ENCODE data around the gene P2RX5. TPM values are rescaled to one million over a fixed set of nuclear protein-coding genes. Genes with fewer than 3 reads are reported as not detected.

Gene P2RX5
- total RNA-seq, 1 experiment from 2014 or later, result 8.8 TPM

DNA sequence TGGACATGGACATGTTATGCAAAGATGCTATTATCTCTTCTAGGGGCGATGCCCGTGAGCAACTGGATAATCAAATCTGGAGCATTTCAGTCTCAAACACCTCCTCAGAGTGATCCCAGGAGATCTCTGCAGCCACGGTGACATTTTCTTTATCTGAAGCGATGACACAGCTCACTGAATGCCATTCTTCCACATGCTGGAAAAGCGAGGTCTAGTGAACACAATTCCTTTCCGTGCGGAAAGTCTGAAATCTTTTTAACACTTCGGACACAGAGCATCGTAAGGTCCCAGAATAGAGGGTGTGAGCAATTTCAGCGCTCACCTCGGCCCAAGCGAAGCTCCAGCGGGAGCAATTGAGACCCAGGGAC, 27.2 kb upstream of the P2RX5 start:
- CTCF ChIA-PET, result interaction anchor here (0.6 to 3.1 kb wide), 16 partner anchors 11 to 745 kb away, joined by 3 to 40 read pairs (median 4); partner anchors contain the start of gene P2RX5
- TF ChIP-seq, protein P1, sequence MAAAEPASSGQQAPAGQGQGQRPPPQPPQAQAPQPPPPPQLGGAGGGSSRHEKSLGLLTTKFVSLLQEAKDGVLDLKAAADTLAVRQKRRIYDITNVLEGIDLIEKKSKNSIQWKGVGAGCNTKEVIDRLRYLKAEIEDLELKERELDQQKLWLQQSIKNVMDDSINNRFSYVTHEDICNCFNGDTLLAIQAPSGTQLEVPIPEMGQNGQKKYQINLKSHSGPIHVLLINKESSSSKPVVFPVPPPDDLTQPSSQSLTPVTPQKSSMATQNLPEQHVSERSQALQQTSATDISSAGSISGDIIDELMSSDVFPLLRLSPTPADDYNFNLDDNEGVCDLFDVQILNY (CRISPR knock-in tag; IDR thresholded peaks at IDR 0.05), result no peak
- TF ChIP-seq ZNF121 (CRISPR knock-in tag; IDR thresholded peaks at IDR 0.05) (no peak), ZNF671 (CRISPR knock-in tag; IDR thresholded peaks at IDR 0.05) (no peak), GTF2I (CRISPR knock-in tag; conservative IDR thresholded peaks at IDR 0.05) (no peak), SMAD4 (CRISPR knock-in tag; IDR thresholded peaks at IDR 0.05) (no peak), JUN (CRISPR knock-in tag; IDR thresholded peaks at IDR 0.05) (no peak), JAZF1 (CRISPR knock-in tag; IDR thresholded peaks at IDR 0.05) (no peak), NR2C2 (CRISPR knock-in tag; IDR thresholded peaks at IDR 0.05) (no peak), ATF1 (CRISPR knock-in tag; IDR thresholded peaks at IDR 0.05) (no peak), OVOL2 (CRISPR knock-in tag; IDR thresholded peaks at IDR 0.05; ENCODE audit: borderline replicate concordance) (no peak), NR3C1 (CRISPR knock-in tag; conservative IDR thresholded peaks at IDR 0.05; ENCODE audit: low read depth) (no peak)
- TF ChIP-seq, protein P2, sequence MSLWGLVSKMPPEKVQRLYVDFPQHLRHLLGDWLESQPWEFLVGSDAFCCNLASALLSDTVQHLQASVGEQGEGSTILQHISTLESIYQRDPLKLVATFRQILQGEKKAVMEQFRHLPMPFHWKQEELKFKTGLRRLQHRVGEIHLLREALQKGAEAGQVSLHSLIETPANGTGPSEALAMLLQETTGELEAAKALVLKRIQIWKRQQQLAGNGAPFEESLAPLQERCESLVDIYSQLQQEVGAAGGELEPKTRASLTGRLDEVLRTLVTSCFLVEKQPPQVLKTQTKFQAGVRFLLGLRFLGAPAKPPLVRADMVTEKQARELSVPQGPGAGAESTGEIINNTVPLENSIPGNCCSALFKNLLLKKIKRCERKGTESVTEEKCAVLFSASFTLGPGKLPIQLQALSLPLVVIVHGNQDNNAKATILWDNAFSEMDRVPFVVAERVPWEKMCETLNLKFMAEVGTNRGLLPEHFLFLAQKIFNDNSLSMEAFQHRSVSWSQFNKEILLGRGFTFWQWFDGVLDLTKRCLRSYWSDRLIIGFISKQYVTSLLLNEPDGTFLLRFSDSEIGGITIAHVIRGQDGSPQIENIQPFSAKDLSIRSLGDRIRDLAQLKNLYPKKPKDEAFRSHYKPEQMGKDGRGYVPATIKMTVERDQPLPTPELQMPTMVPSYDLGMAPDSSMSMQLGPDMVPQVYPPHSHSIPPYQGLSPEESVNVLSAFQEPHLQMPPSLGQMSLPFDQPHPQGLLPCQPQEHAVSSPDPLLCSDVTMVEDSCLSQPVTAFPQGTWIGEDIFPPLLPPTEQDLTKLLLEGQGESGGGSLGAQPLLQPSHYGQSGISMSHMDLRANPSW (CRISPR knock-in tag; conservative IDR thresholded peaks at IDR 0.05; ENCODE audit: low read depth), result no peak
- TF ChIP-seq, protein P3, sequence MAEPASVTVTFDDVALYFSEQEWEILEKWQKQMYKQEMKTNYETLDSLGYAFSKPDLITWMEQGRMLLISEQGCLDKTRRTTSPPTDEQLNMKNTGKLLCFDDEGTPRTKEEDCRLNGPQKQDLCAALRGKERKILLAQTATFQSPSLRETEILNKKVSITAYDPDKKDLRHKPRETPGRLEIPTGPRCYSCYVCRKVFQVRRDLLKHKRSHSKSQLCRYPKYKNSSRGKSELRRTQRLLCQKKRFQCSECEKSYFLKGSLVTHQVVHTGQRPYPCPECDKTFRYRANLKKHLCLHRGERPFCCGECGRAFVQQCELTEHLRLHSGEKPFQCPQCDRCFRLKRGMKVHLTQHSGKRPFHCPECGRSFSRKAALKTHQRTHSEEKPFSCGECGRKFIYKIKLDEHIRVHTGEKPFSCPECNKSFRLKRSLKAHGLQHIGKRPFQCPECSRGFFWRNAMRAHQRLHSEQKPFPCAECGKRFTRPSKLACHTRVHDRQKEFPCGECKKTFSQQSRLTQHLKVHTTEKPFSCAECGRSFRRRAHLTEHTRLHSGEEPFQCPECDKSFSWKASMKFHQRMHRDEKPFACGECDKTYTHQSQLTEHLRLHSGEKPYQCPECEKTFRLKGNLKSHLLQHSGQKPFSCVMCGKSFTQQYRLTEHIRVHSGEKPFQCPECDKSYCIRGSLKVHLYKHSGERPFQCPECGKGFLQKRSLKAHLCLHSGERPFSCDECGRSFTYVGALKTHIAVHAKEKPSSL (CRISPR knock-in tag; conservative IDR thresholded peaks at IDR 0.05), result no peak
- TF ChIP-seq, protein P4, sequence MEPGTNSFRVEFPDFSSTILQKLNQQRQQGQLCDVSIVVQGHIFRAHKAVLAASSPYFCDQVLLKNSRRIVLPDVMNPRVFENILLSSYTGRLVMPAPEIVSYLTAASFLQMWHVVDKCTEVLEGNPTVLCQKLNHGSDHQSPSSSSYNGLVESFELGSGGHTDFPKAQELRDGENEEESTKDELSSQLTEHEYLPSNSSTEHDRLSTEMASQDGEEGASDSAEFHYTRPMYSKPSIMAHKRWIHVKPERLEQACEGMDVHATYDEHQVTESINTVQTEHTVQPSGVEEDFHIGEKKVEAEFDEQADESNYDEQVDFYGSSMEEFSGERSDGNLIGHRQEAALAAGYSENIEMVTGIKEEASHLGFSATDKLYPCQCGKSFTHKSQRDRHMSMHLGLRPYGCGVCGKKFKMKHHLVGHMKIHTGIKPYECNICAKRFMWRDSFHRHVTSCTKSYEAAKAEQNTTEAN (CRISPR knock-in tag; IDR thresholded peaks at IDR 0.05), result no peak
- TF ChIP-seq, protein P5, sequence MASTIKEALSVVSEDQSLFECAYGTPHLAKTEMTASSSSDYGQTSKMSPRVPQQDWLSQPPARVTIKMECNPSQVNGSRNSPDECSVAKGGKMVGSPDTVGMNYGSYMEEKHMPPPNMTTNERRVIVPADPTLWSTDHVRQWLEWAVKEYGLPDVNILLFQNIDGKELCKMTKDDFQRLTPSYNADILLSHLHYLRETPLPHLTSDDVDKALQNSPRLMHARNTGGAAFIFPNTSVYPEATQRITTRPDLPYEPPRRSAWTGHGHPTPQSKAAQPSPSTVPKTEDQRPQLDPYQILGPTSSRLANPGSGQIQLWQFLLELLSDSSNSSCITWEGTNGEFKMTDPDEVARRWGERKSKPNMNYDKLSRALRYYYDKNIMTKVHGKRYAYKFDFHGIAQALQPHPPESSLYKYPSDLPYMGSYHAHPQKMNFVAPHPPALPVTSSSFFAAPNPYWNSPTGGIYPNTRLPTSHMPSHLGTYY (CRISPR knock-in tag; IDR thresholded peaks at IDR 0.05), result no peak
- Mint-ChIP-seq H3K27me3 (ENCODE audit: low read depth) (no peaks in the 10 kb centered on the region), H3K9me3 (no peaks in the 10 kb centered on the region), H3K4me1 (peaks cover 29% of the 10 kb centered on the region), H3K36me3 (peaks cover 38% of the 10 kb centered on the region), H3K27ac (peak overlapping the region; percentile 78), H3K4me3 (peak overlapping the region; percentile 96)
- ATAC-seq (no peak), DNase-seq (ENCODE audit: low spot score) (no peak)
- POLR2A ChIA-PET, result interaction anchor here (0.5 to 1.9 kb wide), 4 partner anchors 12 to 57 kb away, joined by 4 to 6 read pairs (median 4); partner anchors contain the start of gene P2RX5

DNA sequence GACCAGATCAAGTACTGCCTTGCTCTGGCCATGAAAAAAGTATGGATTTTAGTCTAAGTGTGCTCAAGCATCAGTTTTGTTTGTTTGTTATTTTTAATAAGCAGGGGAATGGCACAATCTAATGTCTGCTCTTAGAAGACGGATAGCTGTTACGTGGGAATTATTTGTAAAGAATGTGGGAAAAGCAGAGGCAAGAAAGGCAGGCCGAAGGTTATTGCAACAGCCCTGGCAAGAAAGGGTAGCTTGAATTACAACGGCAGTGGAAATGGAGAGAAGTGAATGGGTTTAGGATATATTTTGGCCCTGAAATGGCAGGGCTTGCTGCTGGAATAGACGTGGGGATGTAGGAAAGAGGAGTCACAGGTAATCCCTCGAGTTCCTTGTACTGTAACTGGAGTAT, 26.8 kb upstream of the P2RX5 start:
- Mint-ChIP-seq H3K4me1 (peaks cover 29% of the 10 kb centered on the region), H3K27me3 (ENCODE audit: low read depth) (no peaks in the 10 kb centered on the region), H3K27ac (peak overlapping the region; percentile 78; the same call in 1 of the 2 replicates), H3K36me3 (peaks cover 34% of the 10 kb centered on the region), H3K4me3 (peak overlapping the region; percentile 96), H3K9me3 (no peaks in the 10 kb centered on the region)
- no peak for DNase-seq (ENCODE audit: low spot score)
- ChIA-PET CTCF (interaction anchor here (0.6 to 3.1 kb wide), 12 partner anchors 11 to 191 kb away, joined by 3 to 40 read pairs (median 6); partner anchors contain the start of gene P2RX5), POLR2A (interaction anchor here (0.5 to 1.9 kb wide), 4 partner anchors 11 to 56 kb away, joined by 4 to 6 read pairs (median 4); partner anchors contain the start of gene P2RX5)
- no peak for ATAC-seq
- TF ChIP-seq PRRX2 (CRISPR knock-in tag; IDR thresholded peaks at IDR 0.05), result no peak
- no peak for TF ChIP-seq JAZF1 (CRISPR knock-in tag; IDR thresholded peaks at IDR 0.05)
- TF ChIP-seq OVOL2 (CRISPR knock-in tag; IDR thresholded peaks at IDR 0.05; ENCODE audit: borderline replicate concordance), result no peak
- no peak for TF ChIP-seq ZNF317 (CRISPR knock-in tag; IDR thresholded peaks at IDR 0.05; ENCODE audit: borderline replicate concordance, low read depth)
- TF ChIP-seq, protein P6, sequence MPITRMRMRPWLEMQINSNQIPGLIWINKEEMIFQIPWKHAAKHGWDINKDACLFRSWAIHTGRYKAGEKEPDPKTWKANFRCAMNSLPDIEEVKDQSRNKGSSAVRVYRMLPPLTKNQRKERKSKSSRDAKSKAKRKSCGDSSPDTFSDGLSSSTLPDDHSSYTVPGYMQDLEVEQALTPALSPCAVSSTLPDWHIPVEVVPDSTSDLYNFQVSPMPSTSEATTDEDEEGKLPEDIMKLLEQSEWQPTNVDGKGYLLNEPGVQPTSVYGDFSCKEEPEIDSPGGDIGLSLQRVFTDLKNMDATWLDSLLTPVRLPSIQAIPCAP (CRISPR knock-in tag; IDR thresholded peaks at IDR 0.05), result no peak
- no peak for TF ChIP-seq ZNF263 (CRISPR knock-in tag; IDR thresholded peaks at IDR 0.05; ENCODE audit: low read depth)
- no peak for TF ChIP-seq ZNF232 (CRISPR knock-in tag; IDR thresholded peaks at IDR 0.05)
- TF ChIP-seq NFATC4 (CRISPR knock-in tag; IDR thresholded peaks at IDR 0.05), result no peak
- TF ChIP-seq, protein P7, sequence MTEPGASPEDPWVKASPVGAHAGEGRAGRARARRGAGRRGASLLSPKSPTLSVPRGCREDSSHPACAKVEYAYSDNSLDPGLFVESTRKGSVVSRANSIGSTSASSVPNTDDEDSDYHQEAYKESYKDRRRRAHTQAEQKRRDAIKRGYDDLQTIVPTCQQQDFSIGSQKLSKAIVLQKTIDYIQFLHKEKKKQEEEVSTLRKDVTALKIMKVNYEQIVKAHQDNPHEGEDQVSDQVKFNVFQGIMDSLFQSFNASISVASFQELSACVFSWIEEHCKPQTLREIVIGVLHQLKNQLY (CRISPR knock-in tag; IDR thresholded peaks at IDR 0.05), result no peak

Data from WTC11 (cell line).